Esophagus squamous epithelium (tissue), 5 donors: Measurements from ENCODE around the gene STXBP6. TPM values are rescaled to one million over a fixed set of nuclear protein-coding genes. Genes with fewer than 3 reads are reported as not detected.

ENCODE experiments used
- DNase-seq: peaks from one replicate; lab custom pipeline; 2025; lab: John Stamatoyannopoulos, UW
- H3K27ac ChIP-seq, 4 donors: fragments of 200-600 bp; sonication (generic); one replicate each; pipeline ENCODE4 v1.5.1; 2016 to 2019; ENCODE audit warnings: mild to moderate bottlenecking in 1 of 4
- H3K27me3 ChIP-seq, 4 donors: fragments of 200-600 bp; sonication (generic); 1 replicate in 3 of 4; 2 replicates in 1 of 4; pipeline versions ENCODE4 v1.5.1 to v1.6.0; 2017 to 2021; ENCODE audit warnings: antibody characterized with exemption in 1 of 4
- H3K36me3 ChIP-seq, 3 donors: fragments of 200-600 bp; sonication (generic); one replicate each; pipeline ENCODE4 v1.5.1; 2016 to 2019
- H3K4me1 ChIP-seq, 3 donors: fragments of 200-600 bp; sonication (generic); one replicate each; pipeline ENCODE4 v1.5.1; 2017 to 2019
- H3K4me3 ChIP-seq, 4 donors: fragments of 200-600 bp; sonication (generic); 1 replicate in 3 of 4; 2 replicates in 1 of 4; pipeline ENCODE4 v1.5.1; 2016 to 2019; ENCODE audit warnings: mild to moderate bottlenecking in 2 of 4, moderate library complexity in 1 of 4
- H3K9me3 ChIP-seq, 3 donors: fragments of 200-600 bp; sonication (generic); one replicate each; pipeline ENCODE4 v1.5.1; 2016 to 2019
- POLR2A ChIP-seq, 4 donors: fragments of 450-650 bp; IDR thresholded peaks; one replicate each; pipeline ENCODE4 v1.6.1; 2017; ENCODE audit warnings: antibody characterized with exemption in 4 of 4, mild to moderate bottlenecking in 4 of 4, moderate library complexity in 3 of 4
- WGBS, 2 donors: methylation state at CpG; one replicate each; pipeline ENCODE4 v1.1.5; 2018; 5-methylcytosine and 5-hydroxymethylcytosine counted together
- intact Hi-C: fragments of 100-400 bp; cut with DNase I; formaldehyde crosslinking; loops from one replicate; pipeline ENCODE4 v1.15.0; 2022
- total RNA-seq, 4 donors: library from RNA; depleted of rRNA; stranded (reverse); fragments of >200 nt; gene quantifications; one replicate each; pipeline ENCODE4 v1.1.0, GENCODE V29; 2016
- TF ChIP-seq, protein P1 (sequence below), 6 experiments: fragments of 450-650 bp in 4 of 6; fragments of 200-600 bp in 2 of 6; sonication (generic) in 2 of 6; IDR thresholded peaks; one replicate each; pipeline ENCODE4 v1.5.1; 2016 to 2019; ENCODE audit warnings: antibody characterized with exemption in 6 of 6, mild to moderate bottlenecking in 4 of 6, moderate library complexity in 4 of 6
- donor health status: DM: yes; HTN: yes; CAD: no.

STXBP6 gene
- total RNA-seq = 1 to 10 TPM; 1.2 to 9.7 (median 2.8) TPM

DNA sequence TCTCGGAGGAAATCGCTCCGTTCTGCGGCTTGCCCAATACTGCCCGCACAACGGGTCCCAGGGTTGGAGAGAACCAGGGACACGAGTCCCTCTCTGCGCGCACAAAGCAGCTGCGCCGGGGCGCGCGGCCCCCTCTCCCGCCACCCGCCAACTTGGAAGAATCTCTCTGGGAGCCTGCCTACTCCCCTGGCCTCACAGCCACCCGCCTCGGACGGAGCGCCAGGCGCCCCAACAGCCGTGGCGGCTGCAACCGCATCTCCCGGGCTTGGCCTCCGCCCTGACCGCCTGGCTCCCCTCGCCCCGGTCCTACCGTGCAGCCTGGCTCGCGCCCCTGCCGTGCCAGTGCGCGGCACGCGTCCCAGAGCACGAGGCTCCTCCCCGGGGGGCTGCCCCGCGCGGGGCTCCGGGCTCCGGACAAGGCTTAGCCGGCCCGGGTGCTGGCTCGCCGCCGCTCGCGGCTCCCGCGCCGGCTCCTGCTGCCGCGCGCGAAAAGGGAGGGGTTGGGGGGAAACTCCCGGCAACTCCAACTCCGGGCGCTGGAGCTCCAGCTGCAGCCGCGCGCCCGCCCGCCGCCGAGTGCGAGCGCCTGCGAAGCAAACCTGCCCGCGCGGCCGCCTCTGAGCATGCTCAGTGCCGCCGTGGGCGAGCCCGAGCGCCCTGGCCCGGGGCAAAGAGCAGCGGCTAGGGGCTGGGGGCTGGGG is at the start of gene STXBP6:
Gene STXBP6, minus strand, starts transcription at position 580 of the 701 bp plus-strand sequence. CDS start 75,329 bp downstream, outside the sequence.
- peaks cover 5 to 40% (median 13%) of the 10 kb centered on the region in 3 donors for H3K4me1 ChIP-seq
- no peaks in the 10 kb centered on the region for H3K9me3 ChIP-seq
- intact Hi-C loops = no loop called here
- peaks cover 0 to 53% (median 3%) of the 10 kb centered on the region in 4 donors for H3K27me3 ChIP-seq
- peak within 1 kb of the TSS; percentile 49 to 76 (median 64) for H3K4me3 ChIP-seq
- 0% methylated on average over 7 of the region's 82 CpGs; no CpG with 5 or more reads in 1 of the 2 donors for WGBS, 2 donors
- no peaks in the 10 kb centered on the region for H3K36me3 ChIP-seq
- H3K27ac ChIP-seq = peak within 1 kb of the TSS; percentile 48 to 80 (median 78)
- no peak for DNase-seq
- TF ChIP-seq, protein P1, sequence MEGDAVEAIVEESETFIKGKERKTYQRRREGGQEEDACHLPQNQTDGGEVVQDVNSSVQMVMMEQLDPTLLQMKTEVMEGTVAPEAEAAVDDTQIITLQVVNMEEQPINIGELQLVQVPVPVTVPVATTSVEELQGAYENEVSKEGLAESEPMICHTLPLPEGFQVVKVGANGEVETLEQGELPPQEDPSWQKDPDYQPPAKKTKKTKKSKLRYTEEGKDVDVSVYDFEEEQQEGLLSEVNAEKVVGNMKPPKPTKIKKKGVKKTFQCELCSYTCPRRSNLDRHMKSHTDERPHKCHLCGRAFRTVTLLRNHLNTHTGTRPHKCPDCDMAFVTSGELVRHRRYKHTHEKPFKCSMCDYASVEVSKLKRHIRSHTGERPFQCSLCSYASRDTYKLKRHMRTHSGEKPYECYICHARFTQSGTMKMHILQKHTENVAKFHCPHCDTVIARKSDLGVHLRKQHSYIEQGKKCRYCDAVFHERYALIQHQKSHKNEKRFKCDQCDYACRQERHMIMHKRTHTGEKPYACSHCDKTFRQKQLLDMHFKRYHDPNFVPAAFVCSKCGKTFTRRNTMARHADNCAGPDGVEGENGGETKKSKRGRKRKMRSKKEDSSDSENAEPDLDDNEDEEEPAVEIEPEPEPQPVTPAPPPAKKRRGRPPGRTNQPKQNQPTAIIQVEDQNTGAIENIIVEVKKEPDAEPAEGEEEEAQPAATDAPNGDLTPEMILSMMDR (IDR thresholded peaks at IDR 0.05) = no peak
- peak in 1 of 4 donors; percentile 31 for TF ChIP-seq POLR2A (IDR thresholded peaks at IDR 0.05)

DNA sequence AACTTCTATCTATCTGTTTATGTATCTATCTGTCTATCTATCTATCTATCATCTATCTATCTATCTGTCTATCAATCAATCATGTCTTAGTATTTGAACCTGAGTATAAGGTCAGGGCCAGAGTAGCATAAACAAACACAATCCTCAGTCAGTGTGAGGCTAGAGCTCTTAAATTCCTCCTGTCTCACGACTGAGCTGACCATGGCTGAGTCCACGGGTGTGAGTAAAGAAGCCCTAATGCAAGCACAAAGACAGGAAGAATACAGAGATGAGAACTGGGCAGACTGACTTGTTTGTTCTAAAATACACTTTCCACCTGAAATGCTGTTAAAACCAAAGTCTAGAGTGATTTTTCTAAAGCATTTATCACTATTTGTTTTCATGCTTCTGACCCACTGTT is 47.2 kb upstream of the STXBP6 start:
- WGBS, 2 donors = 51 to 58% methylated on average over 2 of the region's 2 CpGs
- no peaks in the 10 kb centered on the region for H3K9me3 ChIP-seq
- no peaks in the 10 kb centered on the region for H3K27me3 ChIP-seq
- H3K4me3 ChIP-seq = no peak overlapping the region
- DNase-seq = no peak
- H3K36me3 ChIP-seq = no peaks in the 10 kb centered on the region
- intact Hi-C loops = no loop called here
- no peaks in the 10 kb centered on the region for H3K4me1 ChIP-seq
- TF ChIP-seq, protein P1 (IDR thresholded peaks at IDR 0.05) = no peak
- TF ChIP-seq POLR2A (IDR thresholded peaks at IDR 0.05) = no peak
- no peak overlapping the region for H3K27ac ChIP-seq

DNA sequence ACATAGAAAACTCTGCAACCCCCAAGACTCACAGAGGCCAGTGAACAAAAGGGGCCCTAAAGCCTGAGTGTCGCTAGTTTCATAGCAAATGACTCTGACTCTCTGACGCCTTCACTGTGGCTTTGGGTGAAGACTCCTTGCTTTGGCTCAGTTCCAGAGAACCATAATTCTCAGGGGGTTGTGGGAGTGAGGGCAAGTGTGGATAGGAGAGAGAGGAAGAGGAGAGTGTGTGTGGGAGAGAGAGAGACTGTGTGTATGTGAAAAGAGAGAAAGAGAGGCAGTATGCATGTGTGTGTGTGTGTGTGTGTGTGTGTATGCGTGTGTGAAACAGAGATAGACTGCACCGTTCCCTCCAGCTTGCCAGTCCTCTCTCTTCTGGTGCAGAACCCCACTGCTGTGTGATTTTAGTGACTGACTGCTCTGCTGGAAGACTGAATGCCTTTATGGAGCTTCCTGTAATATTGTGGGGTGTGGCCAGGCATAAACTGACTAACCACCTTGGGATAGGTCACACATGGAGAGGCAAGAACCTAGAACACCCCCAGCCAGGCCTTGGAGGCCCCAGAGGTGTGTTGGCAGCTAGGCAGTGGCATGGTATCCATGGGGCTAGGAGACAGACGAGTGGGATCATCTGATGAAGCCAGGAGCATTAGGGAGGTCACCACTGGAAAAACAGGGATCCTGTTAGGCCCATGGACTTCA is 45.9 kb upstream of the STXBP6 start:
- H3K27ac ChIP-seq = no peak overlapping the region
- no peak for DNase-seq
- H3K27me3 ChIP-seq = no peaks in the 10 kb centered on the region
- H3K36me3 ChIP-seq = no peaks in the 10 kb centered on the region
- TF ChIP-seq, protein P1 (IDR thresholded peaks at IDR 0.05) = no peak
- no peak for TF ChIP-seq POLR2A (IDR thresholded peaks at IDR 0.05)
- H3K4me1 ChIP-seq = peaks cover 0 to 8% (median 0%) of the 10 kb centered on the region in 3 donors
- WGBS, 2 donors = 64 to 73% methylated on average over 5 of the region's 5 CpGs
- no peak overlapping the region for H3K4me3 ChIP-seq
- intact Hi-C loops = no loop called here
- H3K9me3 ChIP-seq = no peaks in the 10 kb centered on the region

DNA sequence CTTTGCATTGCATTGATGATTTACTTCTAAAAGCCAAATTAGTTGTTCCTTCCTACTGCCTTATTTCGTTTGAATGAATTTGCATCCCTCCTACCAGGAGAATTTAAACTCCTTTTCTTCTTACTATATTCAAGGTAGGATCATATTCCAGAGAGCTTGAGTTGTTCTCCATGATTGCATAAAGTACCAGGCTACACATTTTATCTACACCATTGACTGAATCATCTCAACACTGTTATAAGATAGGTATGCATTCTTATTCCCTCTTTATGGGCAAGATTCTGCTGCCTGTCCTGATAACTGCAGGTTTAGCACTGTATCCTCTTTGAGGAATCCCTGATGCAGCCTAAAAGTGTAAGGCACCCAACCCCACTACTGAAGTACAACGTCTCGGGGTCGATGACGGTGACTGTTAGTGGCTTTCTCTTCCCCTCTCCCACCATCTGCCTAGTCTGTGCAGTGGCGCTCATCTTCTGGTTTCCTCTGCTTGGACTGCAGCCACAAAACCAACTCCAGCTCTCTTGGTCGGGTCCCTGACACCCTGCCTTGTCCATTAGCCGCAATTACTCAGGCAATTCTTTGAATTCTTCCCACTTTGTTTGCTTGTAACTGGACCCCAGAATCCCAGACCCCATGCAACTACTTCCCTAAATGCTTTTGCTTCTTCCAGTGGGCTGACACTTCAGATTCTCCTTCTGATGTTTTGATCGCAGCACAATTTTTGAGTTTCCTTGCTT is 44.4 kb upstream of the STXBP6 start:
- 79 to 83% methylated on average over 9 of the region's 9 CpGs for WGBS, 2 donors
- no peaks in the 10 kb centered on the region for H3K36me3 ChIP-seq

More for the DNA sequence above, 44.4 kb upstream of the STXBP6 start:
- Histone ChIP-seq H3K9me3 (no peaks in the 10 kb centered on the region), H3K27me3 (no peaks in the 10 kb centered on the region), H3K27ac (no peak overlapping the region), H3K4me1 (peaks cover 0 to 15% (median 0%) of the 10 kb centered on the region in 3 donors), H3K4me3 (no peak overlapping the region)
- no peak for TF ChIP-seq POLR2A (IDR thresholded peaks at IDR 0.05)
- TF ChIP-seq, protein P1 (IDR thresholded peaks at IDR 0.05) = no peak
- intact Hi-C loops = no loop called here
- no peak for DNase-seq
